ENCODE data around the gene CCDC102B.
A peak's percentile ranks its signal among the peaks of the same experiment; 100 is the strongest.

CCDC102B gene

DNA sequence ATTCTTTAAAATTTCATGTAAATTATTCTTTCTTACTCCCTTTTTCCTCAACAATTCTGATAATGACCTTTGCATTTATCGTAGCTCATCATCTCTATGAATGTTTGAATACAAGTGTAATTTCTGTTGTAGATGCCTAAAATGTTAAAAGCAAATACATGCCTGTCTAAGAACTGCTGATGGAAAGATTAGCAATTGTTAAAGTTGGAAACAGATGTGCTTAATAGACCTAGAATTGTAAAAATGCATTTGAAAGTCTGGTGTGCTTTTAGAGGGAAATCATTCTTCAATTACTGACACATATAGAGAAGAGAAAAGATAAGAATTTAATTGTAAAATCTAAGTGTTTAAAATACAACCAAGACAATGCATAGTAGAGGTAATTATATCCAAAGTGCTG, 50.4 kb downstream of the CCDC102B start:
- Histone ChIP-seq H2BK12ac (ENCODE audit: low read length) (no peak overlapping the region), H3K79me1 (ENCODE audit: low read length) (no peaks in the 10 kb centered on the region), H3K4me1 (ENCODE audit: control insufficient read depth in 1 of 2, insufficient read depth in 2 of 2, low read length in 2 of 2) (no peaks in the 10 kb centered on the region), H4K91ac (ENCODE audit: low read depth, low read length) (no peak overlapping the region), H3K4ac (ENCODE audit: low read depth, low read length) (no peak overlapping the region), H3K4me2 (ENCODE audit: low read length) (no peak overlapping the region), H3K79me2 (ENCODE audit: control insufficient read depth, insufficient read depth, low read length, poor library complexity) (no peaks in the 10 kb centered on the region), H2BK5ac (ENCODE audit: low read depth, low read length, poor library complexity) (no peak overlapping the region), H2AFZ (ENCODE audit: insufficient read depth, low read length, poor library complexity) (no peak overlapping the region), H3K18ac (ENCODE audit: low read length) (no peak overlapping the region), H3K27me3 (ENCODE audit: insufficient read depth, low read length) (no peaks in the 10 kb centered on the region), H4K12ac (ENCODE audit: low read depth, low read length) (no peak overlapping the region), H3K4me3 (ENCODE audit: low read depth, low read length) (no peak overlapping the region), H2AK5ac (ENCODE audit: low read length) (no peak overlapping the region), H3K23ac (ENCODE audit: low read length) (no peak overlapping the region), H3K9ac (ENCODE audit: low read length) (no peak overlapping the region), H3K9me3 (ENCODE audit: insufficient read depth, low read depth, low read length) (no peaks in the 10 kb centered on the region), H3K14ac (ENCODE audit: low read length) (no peak overlapping the region), H3K27ac (ENCODE audit: low read depth, low read length) (no peak overlapping the region), H4K8ac (ENCODE audit: low read depth, low read length) (no peak overlapping the region), H3K36me3 (ENCODE audit: control insufficient read depth in 1 of 2, insufficient read depth in 2 of 2, low read length in 2 of 2) (no peaks in the 10 kb centered on the region), H2BK120ac (ENCODE audit: insufficient read depth, low read length, poor library complexity) (no peak overlapping the region)
- no CpG with 5 or more reads among the region's 1 CpG for WGBS (ENCODE audit: extremely low coverage, insufficient coverage, insufficient read length)
- peak in 1 of 2 donors; percentile 16 for DNase-seq

GRCh38 chr18:68854786-68855391, 57.0 kb downstream of the CCDC102B start:
- WGBS (ENCODE audit: extremely low coverage, insufficient coverage, insufficient read length), result no CpG with 5 or more reads among the region's 4 CpGs
- Histone ChIP-seq H2BK12ac (ENCODE audit: low read length) (no peak overlapping the region), H3K18ac (ENCODE audit: low read length) (no peak overlapping the region), H4K12ac (ENCODE audit: low read depth, low read length) (no peak overlapping the region), H3K4me3 (ENCODE audit: low read depth, low read length) (no peak overlapping the region), H2AK5ac (ENCODE audit: low read length) (no peak overlapping the region), H3K14ac (ENCODE audit: low read length) (no peak overlapping the region), H3K4me2 (ENCODE audit: low read length) (no peak overlapping the region), H2AFZ (ENCODE audit: insufficient read depth, low read length, poor library complexity) (no peak overlapping the region), H3K23ac (ENCODE audit: low read length) (no peak overlapping the region), H3K79me1 (ENCODE audit: low read length) (no peaks in the 10 kb centered on the region), H3K4me1 (ENCODE audit: control insufficient read depth in 1 of 2, insufficient read depth in 2 of 2, low read length in 2 of 2) (no peaks in the 10 kb centered on the region), H4K91ac (ENCODE audit: low read depth, low read length) (no peak overlapping the region), H3K9ac (ENCODE audit: low read length) (no peak overlapping the region), H3K9me3 (ENCODE audit: insufficient read depth, low read depth, low read length) (no peaks in the 10 kb centered on the region), H3K4ac (ENCODE audit: low read depth, low read length) (no peak overlapping the region), H2BK5ac (ENCODE audit: low read depth, low read length, poor library complexity) (no peak overlapping the region), H3K36me3 (ENCODE audit: control insufficient read depth in 1 of 2, insufficient read depth in 2 of 2, low read length in 2 of 2) (no peaks in the 10 kb centered on the region), H4K8ac (ENCODE audit: low read depth, low read length) (no peak overlapping the region), H3K27ac (ENCODE audit: low read depth, low read length) (no peak overlapping the region), H3K79me2 (ENCODE audit: control insufficient read depth, insufficient read depth, low read length, poor library complexity) (no peaks in the 10 kb centered on the region), H2BK120ac (ENCODE audit: insufficient read depth, low read length, poor library complexity) (no peak overlapping the region), H3K27me3 (ENCODE audit: insufficient read depth, low read length) (no peaks in the 10 kb centered on the region)
- no peak for DNase-seq

DNA sequence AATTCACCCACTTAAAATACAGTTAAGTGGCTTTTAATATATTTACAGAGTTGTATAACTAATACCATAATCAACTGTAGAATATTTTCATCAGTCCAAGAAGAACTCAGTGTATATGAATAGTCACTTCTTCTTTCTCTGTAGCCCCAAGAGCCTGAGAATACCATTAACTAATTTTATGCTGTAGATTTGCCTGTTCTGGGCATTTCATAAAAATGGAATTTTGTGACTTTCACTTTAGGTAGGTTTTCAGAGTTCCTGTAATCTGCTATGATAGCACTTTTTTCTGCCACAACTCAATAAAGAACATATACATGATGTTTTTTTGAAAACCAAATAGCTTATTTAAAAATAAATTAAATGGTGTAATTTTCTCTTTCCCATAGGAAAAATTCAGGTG, 57.6 kb downstream of the CCDC102B start:
- Histone ChIP-seq H3K79me2 (ENCODE audit: control insufficient read depth, insufficient read depth, low read length, poor library complexity) (no peaks in the 10 kb centered on the region), H2AFZ (ENCODE audit: insufficient read depth, low read length, poor library complexity) (no peak overlapping the region), H4K8ac (ENCODE audit: low read depth, low read length) (no peak overlapping the region), H3K4ac (ENCODE audit: low read depth, low read length) (no peak overlapping the region), H2BK12ac (ENCODE audit: low read length) (no peak overlapping the region), H3K4me3 (ENCODE audit: low read depth, low read length) (no peak overlapping the region), H3K23ac (ENCODE audit: low read length) (no peak overlapping the region), H3K18ac (ENCODE audit: low read length) (no peak overlapping the region), H2BK120ac (ENCODE audit: insufficient read depth, low read length, poor library complexity) (no peak overlapping the region), H2BK5ac (ENCODE audit: low read depth, low read length, poor library complexity) (no peak overlapping the region), H3K9ac (ENCODE audit: low read length) (no peak overlapping the region), H3K4me1 (ENCODE audit: control insufficient read depth in 1 of 2, insufficient read depth in 2 of 2, low read length in 2 of 2) (no peaks in the 10 kb centered on the region), H3K4me2 (ENCODE audit: low read length) (no peak overlapping the region), H3K79me1 (ENCODE audit: low read length) (no peaks in the 10 kb centered on the region), H3K9me3 (ENCODE audit: insufficient read depth, low read depth, low read length) (no peaks in the 10 kb centered on the region), H3K36me3 (ENCODE audit: control insufficient read depth in 1 of 2, insufficient read depth in 2 of 2, low read length in 2 of 2) (no peaks in the 10 kb centered on the region), H3K14ac (ENCODE audit: low read length) (no peak overlapping the region), H3K27ac (ENCODE audit: low read depth, low read length) (no peak overlapping the region), H3K27me3 (ENCODE audit: insufficient read depth, low read length) (no peaks in the 10 kb centered on the region), H4K91ac (ENCODE audit: low read depth, low read length) (no peak overlapping the region), H2AK5ac (ENCODE audit: low read length) (no peak overlapping the region), H4K12ac (ENCODE audit: low read depth, low read length) (no peak overlapping the region)
- no peak for DNase-seq

GRCh38 chr18:68861365-68861764, 63.5 kb downstream of the CCDC102B start:
- no peaks in the 10 kb centered on the region for H3K79me1 ChIP-seq (ENCODE audit: low read length)
- H4K12ac ChIP-seq (ENCODE audit: low read depth, low read length), result no peak overlapping the region
- no peak overlapping the region for H3K27ac ChIP-seq (ENCODE audit: low read depth, low read length)
- H4K91ac ChIP-seq (ENCODE audit: low read depth, low read length), result no peak overlapping the region
- H3K79me2 ChIP-seq (ENCODE audit: control insufficient read depth, insufficient read depth, low read length, poor library complexity), result no peaks in the 10 kb centered on the region
- WGBS (ENCODE audit: extremely low coverage, insufficient coverage, insufficient read length), result no CpG with 5 or more reads among the region's 2 CpGs
- H3K4ac ChIP-seq (ENCODE audit: low read depth, low read length), result no peak overlapping the region
- no peak overlapping the region for H3K23ac ChIP-seq (ENCODE audit: low read length)
- H2AK5ac ChIP-seq (ENCODE audit: low read length), result no peak overlapping the region
- H3K4me3 ChIP-seq (ENCODE audit: low read depth, low read length), result no peak overlapping the region
- H3K9ac ChIP-seq (ENCODE audit: low read length), result no peak overlapping the region
- H3K27me3 ChIP-seq (ENCODE audit: insufficient read depth, low read length), result no peaks in the 10 kb centered on the region
- no peak overlapping the region for H2BK12ac ChIP-seq (ENCODE audit: low read length)
- no peak overlapping the region for H3K4me2 ChIP-seq (ENCODE audit: low read length)
- no peaks in the 10 kb centered on the region for H3K36me3 ChIP-seq (ENCODE audit: control insufficient read depth in 1 of 2, insufficient read depth in 2 of 2, low read length in 2 of 2)
- H2BK120ac ChIP-seq (ENCODE audit: insufficient read depth, low read length, poor library complexity), result no peak overlapping the region
- H2BK5ac ChIP-seq (ENCODE audit: low read depth, low read length, poor library complexity), result no peak overlapping the region
- no peak overlapping the region for H3K18ac ChIP-seq (ENCODE audit: low read length)
- H3K9me3 ChIP-seq (ENCODE audit: insufficient read depth, low read depth, low read length), result no peaks in the 10 kb centered on the region
- no peaks in the 10 kb centered on the region for H3K4me1 ChIP-seq (ENCODE audit: control insufficient read depth in 1 of 2, insufficient read depth in 2 of 2, low read length in 2 of 2)
- no peak overlapping the region for H3K14ac ChIP-seq (ENCODE audit: low read length)
- no peak overlapping the region for H2AFZ ChIP-seq (ENCODE audit: insufficient read depth, low read length, poor library complexity)
- H4K8ac ChIP-seq (ENCODE audit: low read depth, low read length), result no peak overlapping the region
- DNase-seq, result no peak

Measured in trophoblast cell (in vitro differentiated cells and primary cell).